ENCODE data around the gene SPEM2.
"Not testable (repeated sequence)": the region's sequence is repeated elsewhere in the genome, so short reads cannot be mapped to it uniquely, and the experiment has no call there.

The SPEM2 gene

GRCh38 chr17:7443499-7444485 is 18.4 kb downstream of the SPEM2 start:
- DNase-seq = no peak

- DNase-seq = peak; percentile 80
These were observed 19.5 kb downstream of the SPEM2 start, which contains the start of gene CHRNB1 for GRCh38 chr17:7444682-7445618. Gene CHRNB1, plus strand, starts transcription at chr17:7445061. Its CDS starts 67 bp downstream, at chr17:7445128.

- DNase-seq = no peak
These were observed 20.2 kb downstream of the SPEM2 start for GRCh38 chr17:7445619-7445968.

GRCh38 chr17:7448461-7448860 is 23.0 kb downstream of the SPEM2 start:
- no peak for DNase-seq

GRCh38 chr17:7459961-7460545 is 34.6 kb downstream of the SPEM2 start:
- no peak for DNase-seq

DNA sequence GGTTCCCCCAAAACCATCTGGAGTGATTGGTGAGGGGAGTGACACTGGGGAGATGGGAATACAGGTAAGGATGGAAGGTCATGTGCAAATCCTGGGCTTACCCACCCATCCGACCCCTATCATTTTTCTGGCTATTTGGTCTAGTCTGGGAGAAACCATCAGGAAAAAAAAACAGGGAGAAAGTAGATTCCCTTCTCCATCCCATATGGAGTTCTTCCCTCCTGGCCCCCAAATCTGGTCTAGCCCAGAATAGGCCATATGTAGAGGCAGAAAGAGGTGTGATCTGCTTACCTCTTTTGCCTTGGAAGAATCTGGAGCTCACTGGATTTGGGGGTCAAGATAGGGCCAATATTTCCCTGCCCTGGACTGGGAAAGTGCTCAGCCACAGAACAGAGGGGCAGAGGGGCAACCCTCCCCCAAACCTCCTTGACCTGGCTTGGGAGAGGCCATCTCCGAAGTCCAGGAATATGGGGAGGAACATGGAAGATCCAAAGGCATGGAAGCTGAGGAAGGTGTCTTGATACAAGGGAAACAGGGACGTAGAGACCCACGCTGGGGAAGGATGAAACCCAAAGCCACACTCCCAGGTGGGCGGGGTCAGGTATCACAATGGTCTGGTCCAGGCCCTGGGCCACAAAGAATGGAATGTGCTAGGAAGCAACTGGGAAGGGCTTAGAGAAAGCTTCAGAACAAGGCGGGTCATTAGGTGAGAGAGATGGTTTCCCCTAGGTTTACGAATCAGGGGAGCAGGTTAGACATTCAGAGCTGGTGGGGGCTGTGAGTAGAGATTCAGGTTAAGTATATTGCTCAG is 35.6 kb downstream of the SPEM2 start:
- no peak for DNase-seq

- DNase-seq = no peak
These were observed 37.3 kb downstream of the SPEM2 start for GRCh38 chr17:7462474-7463371.

DNA sequence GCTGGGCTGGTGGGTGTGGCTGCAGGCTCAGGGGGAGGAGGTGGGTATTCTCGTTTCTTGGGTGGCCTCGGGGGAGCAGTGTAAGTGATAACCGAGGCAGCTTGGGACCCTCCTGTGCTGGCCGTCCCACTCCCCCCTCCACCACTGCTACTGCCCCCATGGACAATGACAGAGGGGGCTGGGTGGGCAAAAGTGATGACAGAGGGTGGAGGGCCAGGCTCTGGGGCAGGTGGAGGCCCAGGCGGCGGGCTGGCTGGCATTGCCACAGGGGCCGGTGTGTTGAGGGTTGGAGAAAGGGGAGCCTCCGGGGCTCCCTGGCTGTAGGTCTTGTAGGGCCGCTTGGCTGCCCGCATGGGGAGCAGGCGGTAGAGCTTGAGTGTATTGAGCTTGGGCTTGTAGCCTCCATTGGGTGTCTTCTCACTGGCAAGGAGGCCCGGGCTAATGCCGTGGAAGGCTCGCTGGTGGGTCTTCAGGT is 38.0 kb downstream of the SPEM2 start:
- no peak for DNase-seq

- DNase-seq = no peak
These were observed 38.7 kb downstream of the SPEM2 start for GRCh38 chr17:7464081-7464480.

DNA sequence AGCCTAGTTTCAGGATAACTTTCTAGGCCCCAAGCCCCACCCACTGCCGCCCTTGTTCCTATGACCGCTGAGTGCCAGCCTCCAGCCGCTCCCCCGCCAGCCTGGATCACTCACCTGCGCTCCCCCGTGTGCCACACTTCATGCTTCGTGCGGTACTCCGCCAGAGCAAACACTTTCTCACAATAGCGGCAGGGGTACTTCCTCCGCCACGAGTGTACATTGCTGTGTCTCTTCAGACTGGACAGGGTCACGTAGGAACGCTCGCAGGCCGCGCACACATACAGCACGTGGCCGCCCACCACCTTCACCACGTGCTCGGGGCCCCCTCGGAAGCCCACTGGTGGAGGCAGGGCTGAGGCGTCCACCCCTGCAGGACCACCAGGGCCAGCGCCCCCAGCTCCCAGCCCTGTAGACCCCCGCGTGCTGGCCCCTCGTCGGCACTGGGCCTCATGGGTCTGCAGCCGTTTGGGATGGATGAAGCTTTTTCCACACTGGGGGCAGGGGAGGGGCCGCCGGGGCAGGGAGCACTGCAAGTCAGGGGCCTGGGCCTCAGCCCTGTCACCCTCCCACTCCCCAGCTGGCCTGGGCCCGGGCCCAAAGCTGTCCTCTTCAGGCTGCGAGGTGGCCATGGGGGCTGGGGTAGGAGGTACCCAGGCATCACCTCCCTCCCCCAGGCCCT is 40.3 kb downstream of the SPEM2 start:
- DNase-seq = no peak

DNA sequence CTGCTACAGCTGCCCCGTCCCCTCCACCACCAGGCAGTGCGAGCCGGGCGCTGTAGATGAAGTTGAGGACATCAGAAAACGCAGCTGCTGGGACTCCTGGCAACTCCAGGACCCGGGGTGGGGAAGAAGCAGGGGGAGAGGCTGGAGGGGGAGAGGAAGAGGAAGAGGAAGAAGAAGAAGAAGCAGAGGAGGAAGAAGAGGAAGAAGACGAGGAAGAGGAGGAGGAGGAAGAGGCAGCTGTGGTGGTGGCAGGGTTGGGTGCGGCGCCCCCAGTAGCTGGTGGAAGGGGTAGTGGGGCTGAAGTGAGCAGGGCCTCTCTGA is 40.9 kb downstream of the SPEM2 start:
- no peak for DNase-seq

GRCh38 chr17:7466639-7467341 is 41.4 kb downstream of the SPEM2 start:
- DNase-seq = no peak

DNA sequence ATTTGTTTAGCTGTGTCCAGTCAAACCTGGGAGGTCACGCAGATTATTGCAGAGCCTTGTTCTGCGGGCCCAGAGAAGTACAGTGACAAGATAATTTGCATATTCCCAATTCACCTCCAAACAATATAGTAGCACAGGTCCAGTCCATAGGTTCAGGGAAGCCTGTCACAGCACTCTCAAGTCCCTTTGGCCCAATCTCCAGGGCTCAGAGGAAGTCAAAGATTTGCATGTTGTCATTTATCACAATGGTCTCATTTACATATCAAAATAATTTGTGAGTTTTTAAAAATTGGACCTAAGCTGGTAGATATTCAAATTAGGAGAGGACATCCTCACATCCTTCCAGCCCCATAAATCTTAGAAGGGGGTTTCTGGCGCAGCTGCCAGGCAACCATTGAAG is 42.1 kb downstream of the SPEM2 start:
- DNase-seq = no peak

DNA sequence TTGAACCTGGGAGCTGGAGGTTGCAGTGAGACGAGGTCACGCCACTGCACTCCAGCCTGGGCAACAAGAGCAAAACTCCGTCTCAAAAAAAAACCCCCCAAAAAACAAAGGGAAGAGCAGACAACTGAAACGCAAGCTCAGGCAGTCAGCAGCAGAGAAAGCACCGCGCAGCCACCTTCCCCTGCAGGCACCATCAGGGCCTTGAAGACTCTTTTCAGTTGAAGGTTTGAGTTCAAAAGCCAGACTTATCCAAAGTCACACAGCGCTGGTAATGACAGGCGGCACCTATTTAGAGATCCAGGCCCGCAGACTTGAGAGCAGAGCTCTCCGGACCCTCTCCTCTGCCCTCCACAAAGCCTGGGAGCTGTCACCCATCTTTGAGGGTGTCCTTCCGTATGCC is 42.9 kb downstream of the SPEM2 start:
- no peak for DNase-seq

DNA sequence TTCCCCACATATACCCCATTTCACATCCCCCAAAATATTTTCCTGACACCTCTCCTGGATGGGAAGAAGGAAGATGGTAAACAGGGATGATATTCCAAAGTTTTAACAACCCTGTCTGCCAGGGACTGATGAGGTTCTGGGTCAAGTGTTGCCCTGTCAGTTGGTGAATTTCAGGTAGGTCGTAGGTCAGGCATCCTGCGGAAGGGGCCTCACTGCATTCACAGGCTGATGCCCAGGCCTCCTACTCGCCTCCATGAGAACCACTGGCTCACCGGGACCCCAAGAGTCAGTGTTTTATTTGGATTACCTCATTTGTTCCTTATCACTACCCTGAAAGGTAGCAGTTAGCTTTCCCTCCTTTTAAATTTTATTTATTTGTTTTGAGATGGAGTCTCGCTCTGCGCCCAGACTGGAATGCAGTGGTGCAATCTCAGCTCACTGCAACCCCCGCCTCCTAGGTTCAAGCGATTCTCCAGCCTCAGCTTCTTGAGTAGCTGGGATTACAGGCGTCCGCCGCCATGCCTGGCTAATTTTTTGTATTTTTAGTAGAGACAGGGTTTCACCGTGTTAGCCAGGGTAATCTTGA is 43.5 kb downstream of the SPEM2 start:
- DNase-seq = no peak

DNA sequence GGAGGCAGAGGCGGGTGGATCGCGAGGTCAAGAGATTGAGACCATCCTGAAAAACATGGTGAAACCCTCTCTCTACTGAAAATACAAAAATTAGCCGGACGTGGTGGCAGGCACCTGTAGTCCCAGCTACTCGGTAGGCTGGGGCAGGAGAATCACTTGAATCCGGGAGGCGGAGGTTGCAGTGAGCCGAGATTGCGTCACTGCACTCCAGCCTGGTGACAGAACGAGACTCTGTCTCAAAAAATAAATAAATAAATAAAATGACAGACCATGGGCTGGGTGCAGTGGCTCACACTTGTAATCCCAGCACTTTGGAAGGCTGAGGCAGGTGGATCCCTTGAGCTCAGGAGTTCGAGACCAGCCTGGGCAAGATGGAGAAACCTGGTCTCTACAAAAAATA is 44.4 kb downstream of the SPEM2 start:
- DNase-seq = not testable (repeated sequence)

DNA sequence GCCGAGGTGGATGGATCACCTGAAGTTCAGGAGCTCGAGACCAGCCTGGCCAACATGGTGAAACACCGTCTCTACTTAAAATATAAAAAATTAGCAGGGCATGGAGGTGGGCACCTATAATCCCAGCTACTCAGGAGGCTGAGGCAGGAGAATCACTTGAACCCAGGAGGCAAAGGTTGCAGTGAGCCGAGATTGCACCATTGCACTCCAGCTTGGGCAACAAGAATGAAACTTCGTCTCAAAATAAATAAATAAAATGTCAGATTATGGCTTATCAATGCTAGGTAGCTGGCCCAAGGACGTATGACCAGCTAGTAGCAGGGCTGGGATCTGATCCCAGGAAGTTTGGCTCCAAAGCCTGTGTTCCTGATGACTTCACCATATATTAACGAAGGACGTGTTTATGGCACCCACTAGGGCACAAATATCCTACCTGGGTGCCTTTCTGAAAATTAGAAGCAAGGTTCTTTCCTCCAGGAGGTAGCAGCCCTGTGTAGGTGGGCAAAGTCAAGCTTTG is 45.1 kb downstream of the SPEM2 start:
- not testable (repeated sequence) for DNase-seq

- DNase-seq = no peak
These were observed 46.3 kb downstream of the SPEM2 start for GRCh38 chr17:7471729-7472128.

DNA sequence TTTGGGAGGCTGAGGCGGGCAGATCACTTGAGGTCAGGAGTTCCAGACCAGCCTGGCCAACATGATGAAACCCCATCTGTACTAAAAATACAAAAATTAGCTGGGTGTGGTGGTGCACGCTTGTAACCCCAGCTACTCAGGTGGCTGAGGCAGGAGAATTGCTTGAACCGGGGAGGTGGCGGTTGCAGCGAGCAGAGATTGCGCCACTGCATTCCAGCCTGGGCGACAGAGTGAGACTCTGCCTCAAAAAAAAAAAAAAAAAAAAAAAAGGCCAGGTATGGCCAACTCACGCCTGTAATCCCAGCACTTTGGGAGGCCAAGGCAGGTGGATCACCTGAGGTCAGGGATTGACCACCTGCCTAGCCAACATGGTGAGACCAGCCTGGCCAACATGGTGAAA is 49.4 kb downstream of the SPEM2 start:
- not testable (repeated sequence) for DNase-seq

Data from eye (tissue), 1 donor.